Astrocyte of the cerebellum (primary cell): ENCODE results near the gene SMC1A.

Experiments
- DNase-seq: peaks from one replicate; pipeline ENCODE4 v3.0.0-alpha.2; 2011; ENCODE audit warnings: low read depth
- H3K4me3 ChIP-seq: 2 replicates; pipeline ENCODE4 v1.5.1; 2011; ENCODE audit warnings: mild to moderate bottlenecking, low read depth, low read length, moderate library complexity
- in situ Hi-C: cut with HindIII; loops from 2 replicates; pipeline ENCODE4 v1.10.0; 2017; ENCODE audit warnings: low sequenced_read_pairs
- TF ChIP-seq, protein P1 (sequence below): IDR thresholded peaks from 2 replicates; pipeline ENCODE4 v1.5.1; 2012; ENCODE audit warnings: low read length, low read depth, moderate library complexity, mild to moderate bottlenecking; ENCODE audit errors: missing control alignments

Gene SMC1A

DNA sequence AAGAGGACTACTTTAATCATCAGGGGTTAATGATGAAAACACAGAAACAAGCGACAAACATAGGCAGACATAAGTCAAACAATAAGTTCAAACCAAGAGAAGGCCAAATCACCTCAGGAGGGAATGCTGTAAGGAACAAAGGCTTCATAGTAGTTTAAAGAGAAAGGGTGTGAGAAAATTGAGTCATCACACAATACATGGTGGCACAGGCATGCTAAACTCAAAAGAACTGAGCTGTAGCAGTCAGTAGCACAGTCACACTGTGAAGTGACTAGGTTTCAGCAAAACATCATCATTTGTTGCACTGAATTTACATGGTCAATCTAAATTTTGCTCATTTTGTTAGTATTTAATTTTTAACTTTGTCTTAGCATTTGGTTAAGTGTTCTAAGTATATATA, 24.2 kb downstream of the SMC1A start:
- H3K4me3 ChIP-seq = no peak overlapping the region
- TF ChIP-seq, protein P1, sequence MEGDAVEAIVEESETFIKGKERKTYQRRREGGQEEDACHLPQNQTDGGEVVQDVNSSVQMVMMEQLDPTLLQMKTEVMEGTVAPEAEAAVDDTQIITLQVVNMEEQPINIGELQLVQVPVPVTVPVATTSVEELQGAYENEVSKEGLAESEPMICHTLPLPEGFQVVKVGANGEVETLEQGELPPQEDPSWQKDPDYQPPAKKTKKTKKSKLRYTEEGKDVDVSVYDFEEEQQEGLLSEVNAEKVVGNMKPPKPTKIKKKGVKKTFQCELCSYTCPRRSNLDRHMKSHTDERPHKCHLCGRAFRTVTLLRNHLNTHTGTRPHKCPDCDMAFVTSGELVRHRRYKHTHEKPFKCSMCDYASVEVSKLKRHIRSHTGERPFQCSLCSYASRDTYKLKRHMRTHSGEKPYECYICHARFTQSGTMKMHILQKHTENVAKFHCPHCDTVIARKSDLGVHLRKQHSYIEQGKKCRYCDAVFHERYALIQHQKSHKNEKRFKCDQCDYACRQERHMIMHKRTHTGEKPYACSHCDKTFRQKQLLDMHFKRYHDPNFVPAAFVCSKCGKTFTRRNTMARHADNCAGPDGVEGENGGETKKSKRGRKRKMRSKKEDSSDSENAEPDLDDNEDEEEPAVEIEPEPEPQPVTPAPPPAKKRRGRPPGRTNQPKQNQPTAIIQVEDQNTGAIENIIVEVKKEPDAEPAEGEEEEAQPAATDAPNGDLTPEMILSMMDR = no peak
- in situ Hi-C loops = no loop called here
- no peak for DNase-seq

DNA sequence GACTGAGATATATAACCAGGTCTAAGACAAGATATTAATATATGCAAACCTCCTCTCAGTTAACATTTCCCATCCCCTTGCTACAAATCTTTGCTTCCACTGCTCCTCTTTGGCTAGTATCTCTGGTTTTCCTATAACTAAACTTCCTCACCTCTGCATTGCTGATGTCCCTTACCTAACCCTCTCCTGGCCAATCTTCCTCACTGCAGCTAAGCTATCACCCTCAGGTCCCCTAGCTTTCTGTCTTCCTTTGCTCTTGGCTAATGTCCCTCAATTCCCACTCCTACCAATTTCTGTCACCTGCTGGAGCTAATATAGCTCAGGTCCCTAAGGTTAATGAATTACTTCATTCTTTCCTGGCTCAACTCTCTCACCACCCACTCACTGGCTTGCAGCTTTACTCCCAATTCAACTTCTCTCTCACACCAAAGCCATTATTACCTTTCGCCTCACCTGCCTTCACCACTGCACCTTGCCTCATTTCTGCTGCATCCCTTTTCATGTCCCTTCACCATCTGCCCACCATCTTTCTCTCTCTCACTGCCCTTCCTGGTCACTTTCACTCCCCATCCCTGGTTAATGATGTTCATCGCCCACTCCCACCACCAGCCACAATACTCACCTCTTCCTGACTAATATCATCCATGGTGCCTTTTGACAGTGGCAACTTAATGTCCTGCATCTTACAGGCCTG, 26.7 kb downstream of the SMC1A start:
- TF ChIP-seq, protein P1 = no peak
- in situ Hi-C loops = no loop called here

DNA sequence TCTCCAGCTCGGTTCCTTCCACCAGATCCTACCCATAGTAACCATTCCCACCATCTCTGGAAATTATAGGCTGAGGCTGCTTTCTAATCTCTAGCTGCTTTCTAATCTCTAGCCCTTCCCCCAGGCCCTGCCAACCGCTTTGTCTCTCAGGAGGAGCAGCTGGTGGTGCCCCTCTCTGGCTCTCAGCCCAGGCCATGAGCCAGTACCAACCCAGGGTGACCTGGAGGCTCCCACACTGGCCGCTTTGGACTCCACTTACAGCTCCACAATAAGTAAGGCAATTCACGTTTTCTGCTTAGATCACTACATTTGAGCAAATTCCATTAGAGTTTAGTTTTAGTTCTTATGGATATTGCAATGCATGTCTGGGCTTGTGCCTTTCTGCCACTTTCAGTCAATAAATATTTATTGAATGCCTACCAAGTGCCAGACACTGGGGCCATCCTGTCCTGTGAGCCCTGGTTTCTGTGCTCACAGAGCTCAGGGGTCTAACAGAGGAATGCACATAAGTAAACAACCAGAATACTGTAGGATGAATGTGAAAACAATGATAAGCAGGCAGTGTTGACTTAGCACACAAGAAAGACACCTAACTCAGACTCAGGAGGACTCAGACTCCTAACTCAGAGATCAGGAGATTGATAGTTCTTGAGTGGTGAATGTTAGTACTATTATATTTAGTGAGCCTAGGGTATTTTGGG, 38.9 kb downstream of the SMC1A start:
- TF ChIP-seq, protein P1 = no peak
- H3K4me3 ChIP-seq = no peak overlapping the region
- in situ Hi-C loops = no loop called here
- DNase-seq = no peak

More for the DNA sequence above, 26.7 kb downstream of the SMC1A start:
- no peak overlapping the region for H3K4me3 ChIP-seq
- DNase-seq = no peak

DNA sequence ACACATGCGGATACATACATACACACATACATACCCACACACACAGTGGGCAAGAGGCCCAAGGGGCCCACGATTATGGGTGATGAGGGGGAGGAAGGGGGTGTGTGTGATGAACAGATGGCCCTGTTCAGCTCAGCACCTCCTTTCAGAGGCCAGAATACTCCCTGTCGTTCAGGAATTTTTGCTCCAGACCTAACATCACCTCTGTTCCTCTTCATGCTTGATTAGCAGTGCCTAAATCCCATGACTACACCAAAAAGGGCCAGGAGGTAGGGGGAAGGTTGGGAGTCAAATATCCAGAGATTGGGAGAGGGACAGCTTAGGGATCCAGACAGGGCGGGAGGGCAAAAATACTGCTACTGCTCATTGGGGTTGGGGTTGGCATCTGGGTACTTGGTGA, 42.7 kb downstream of the SMC1A start:
- H3K4me3 ChIP-seq = no peak overlapping the region
- TF ChIP-seq, protein P1 = no peak
- no peak for DNase-seq
- in situ Hi-C loops = no loop called here

DNA sequence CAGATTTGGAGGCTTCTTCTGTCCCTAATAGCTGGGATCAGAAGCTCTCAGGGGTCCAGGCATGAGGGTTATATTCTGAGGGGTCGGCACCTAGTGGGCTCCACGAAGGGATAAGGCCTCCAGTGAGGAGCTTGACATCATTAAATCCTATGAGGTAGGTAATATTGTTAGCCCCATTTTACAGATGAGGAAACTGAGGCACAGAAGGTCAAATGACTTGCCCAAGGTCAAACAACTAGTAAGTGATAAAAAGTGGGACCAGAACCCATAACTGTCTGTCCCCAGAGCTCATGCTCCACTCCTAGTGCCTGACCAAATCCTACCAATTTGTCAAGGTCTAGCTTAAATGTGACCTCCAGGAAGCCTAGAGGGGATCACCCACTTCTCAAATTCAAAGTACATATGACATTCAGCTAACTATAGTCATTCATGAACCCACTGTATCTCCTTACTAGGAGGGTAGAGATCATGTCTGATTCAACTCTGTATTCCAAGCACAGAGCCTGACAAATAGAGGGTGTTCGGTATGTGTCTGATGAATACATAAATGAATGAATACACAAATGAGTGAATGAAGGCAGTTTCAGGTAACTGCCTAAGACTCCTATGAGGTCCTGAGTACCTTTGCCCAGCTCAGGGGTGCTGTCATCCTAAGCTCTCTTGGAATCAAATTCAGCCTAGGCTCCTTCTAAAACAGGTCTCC, 43.3 kb downstream of the SMC1A start:
- TF ChIP-seq, protein P1 = no peak
- H3K4me3 ChIP-seq = no peak overlapping the region
- DNase-seq = no peak
- in situ Hi-C loops = no loop called here

DNA sequence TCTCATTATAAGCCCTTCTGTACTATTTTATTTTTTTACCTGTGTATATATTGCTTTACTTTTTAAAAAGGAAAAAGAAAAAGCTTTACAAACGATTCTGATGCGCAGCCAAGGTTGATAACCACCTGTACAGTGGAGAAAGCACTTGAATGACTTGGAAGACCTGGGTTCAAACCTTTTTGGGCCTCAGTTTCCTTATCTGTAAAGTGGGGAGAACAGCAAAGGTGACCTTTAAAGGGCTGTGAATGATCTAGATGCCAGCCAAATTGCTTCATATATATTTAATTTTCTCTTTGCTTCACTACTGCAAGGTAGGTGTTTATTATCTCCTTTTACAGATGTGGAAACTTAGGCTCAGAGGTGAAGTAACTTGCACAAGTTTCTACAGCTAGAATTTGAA, 45.0 kb downstream of the SMC1A start:
- DNase-seq = no peak
- in situ Hi-C loops = no loop called here
- no peak overlapping the region for H3K4me3 ChIP-seq
- TF ChIP-seq, protein P1 = no peak
